CD4-positive, alpha-beta T cell treated with Interleukin-12 subunit alpha and Interleukin-12 subunit beta, for 1 hour (primary cell): ENCODE data around the gene GHRL.

Source experiments
- DNase-seq: peaks from one replicate; pipeline ENCODE4 v3.0.0-alpha.2; 2020

The GHRL gene

GRCh38 chr3:10292505-10293419 is at the start of gene GHRL:
TSS of gene GHRL (minus strand) at chr3:10292947. CDS start at chr3:10290180, 2,767 bp downstream.
- peak; percentile 19 for DNase-seq

GRCh38 chr3:10341901-10342398 is 49.2 kb upstream of the GHRL start:
- DNase-seq = no peak

- no peak for DNase-seq
Observed at GRCh38 chr3:10340476-10340875, 47.7 kb upstream of the GHRL start.

GRCh38 chr3:10340046-10340445 is 47.3 kb upstream of the GHRL start:
- no peak for DNase-seq

- no peak for DNase-seq
Observed at GRCh38 chr3:10339376-10339955, 46.7 kb upstream of the GHRL start.

- DNase-seq = no peak
Observed at GRCh38 chr3:10338591-10339353, 46.0 kb upstream of the GHRL start.

- no peak for DNase-seq
Observed at GRCh38 chr3:10338164-10338470, 45.4 kb upstream of the GHRL start.

GRCh38 chr3:10337323-10338163 is 44.8 kb upstream of the GHRL start:
- no peak for DNase-seq

- no peak for DNase-seq
Observed at GRCh38 chr3:10336761-10337160, 44.0 kb upstream of the GHRL start.

- no peak for DNase-seq
Observed at GRCh38 chr3:10335871-10336622, 43.3 kb upstream of the GHRL start.

GRCh38 chr3:10335190-10335738 is 42.5 kb upstream of the GHRL start:
- DNase-seq = no peak

- no peak for DNase-seq
Observed at GRCh38 chr3:10334459-10334858, 41.7 kb upstream of the GHRL start.

GRCh38 chr3:10334042-10334441 is 41.3 kb upstream of the GHRL start:
- no peak for DNase-seq

GRCh38 chr3:10333349-10333650 is 40.6 kb upstream of the GHRL start:
- DNase-seq = no peak

GRCh38 chr3:10332481-10333348 is 40.0 kb upstream of the GHRL start:
- no peak for DNase-seq

- no peak for DNase-seq
Observed at GRCh38 chr3:10331320-10331719, 38.6 kb upstream of the GHRL start.

GRCh38 chr3:10330319-10330718 is 37.6 kb upstream of the GHRL start:
- no peak for DNase-seq

- no peak for DNase-seq
Observed at GRCh38 chr3:10329495-10330015, 36.8 kb upstream of the GHRL start.

GRCh38 chr3:10328460-10329071 is 35.8 kb upstream of the GHRL start:
- DNase-seq = no peak

- no peak for DNase-seq
Observed at GRCh38 chr3:10327592-10327991, 34.8 kb upstream of the GHRL start.
